ENCODE measurements around the gene CCKAR. TPM values are rescaled to one million over a fixed set of nuclear protein-coding genes. Genes with fewer than 3 reads are reported as not detected.

CCKAR gene
- total and polyA plus RNA-seq, 10 of the 15 experiments (the other 5 are each of a cell fraction or from before 2014, with no cell fraction given), result not detected

GRCh38 chr4:26489101-26489985, 941 bp downstream of the CCKAR start (continued):
- no peak for TF ChIP-seq IRF5 (IDR thresholded peaks at IDR 0.05; ENCODE audit: borderline replicate concordance)
- TF ChIP-seq E4F1 (IDR thresholded peaks at IDR 0.05; ENCODE audit: borderline replicate concordance, partially characterized antibody), result no peak

- Histone ChIP-seq H3K4me2 (ENCODE audit: control insufficient read depth, insufficient read depth) (no peak overlapping the region), H3K4me3 (no peak overlapping the region), H3K4me1 (ENCODE audit: control insufficient read depth, insufficient read depth, low read length) (no peaks in the 10 kb centered on the region), H2AFZ (ENCODE audit: control insufficient read depth, low read depth, low read length) (no peak overlapping the region), H3K27me3 (replicated peaks in 1 of 2; ENCODE audit: control insufficient read depth in 2 of 2, insufficient read depth in 2 of 2, low read length in 1 of 2) (peaks cover 2 to 5% of the 10 kb centered on the region in 2 experiments; a peak in 1 of 4 replicates), H3K79me2 (ENCODE audit: control insufficient read depth, insufficient read depth, low read length) (no peaks in the 10 kb centered on the region), H3K27ac (ENCODE audit: control insufficient read depth, insufficient read depth) (no peak overlapping the region), H3K36me3 (ENCODE audit: control insufficient read depth in 2 of 2, insufficient read depth in 2 of 2, low read length in 1 of 2) (no peaks in the 10 kb centered on the region), H3K9ac (ENCODE audit: control insufficient read depth, insufficient read depth, low read length) (no peak overlapping the region), H3K9me3 (replicated peaks; ENCODE audit: control insufficient read depth, insufficient read depth, low read length) (no peaks in the 10 kb centered on the region), H4K20me1 (ENCODE audit: control insufficient read depth, insufficient read depth) (no peaks in the 10 kb centered on the region)
- ChIA-PET SMC1A (ENCODE audit: uncharacterized antibody, unreplicated experiment) (no interaction called here), CTCF (interaction anchor here (1.0 to 1.2 kb wide), 2 partner anchors 22 to 525 kb away, joined by 4 to 7 read pairs; no protein-coding TSS in a partner anchor), RAD21 (ENCODE audit: unreplicated experiment) (no interaction called here), POLR2A (no interaction called here)
- in situ Hi-C loops (cut with MboI) (no loop called here), intact Hi-C loops (cut with micrococcal nuclease; ENCODE audit: unreplicated experiment) (no loop called here)
- FAIRE-seq, result no peak
- BruUV-seq (replicated peaks), result no TSS peak
- ATAC-seq, result no peak
- TF ChIP-seq CBFB (IDR thresholded peaks at IDR 0.05; ENCODE audit: low read depth), result no peak
- no peak for DNase-seq (ENCODE audit: low read depth, low spot score)
- 58% methylated on average over 7 of the region's 7 CpGs for WGBS (ENCODE audit: insufficient coverage, insufficient replicate concordance, low lambda C conversion rate, missing lambda C conversion rate)
Observed at GRCh38 chr4:26485684-26486083, 4.6 kb downstream of the CCKAR start.

Measured in GM12878 (cell line).